Karpas-422 (cell line): Measurements from ENCODE around the gene TRAPPC10. TPM values are rescaled to one million over a fixed set of nuclear protein-coding genes. Genes with fewer than 3 reads are reported as not detected.

Experiments
- DNase-seq: peaks from one replicate; pipeline ENCODE4 v3.0.0-alpha.2; 2015
- H2AFZ ChIP-seq: fragments of 200-600 bp; sonication (generic); 2 replicates; pipeline ENCODE4 v1.6.1; 2014; ENCODE audit warnings: antibody characterized with exemption, low read length, mixed read lengths
- H3K27ac ChIP-seq: fragments of 200-600 bp; sonication (generic); 2 replicates; pipeline ENCODE4 v1.5.1; 2014; ENCODE audit warnings: mild to moderate bottlenecking, low read length, moderate library complexity
- H3K27me3 ChIP-seq: fragments of 200-600 bp; sonication (generic); 2 replicates; pipeline ENCODE4 v1.6.1; 2014; ENCODE audit warnings: low read length, mixed read lengths
- H3K36me3 ChIP-seq: fragments of 200-600 bp; sonication (generic); 2 replicates; pipeline ENCODE4 v1.6.1; 2014; ENCODE audit warnings: low read length, mixed read lengths; ENCODE audit not compliant: insufficient read depth
- H3K4me1 ChIP-seq: fragments of 200-600 bp; sonication (generic); 2 replicates; pipeline ENCODE4 v1.6.1; 2014; ENCODE audit warnings: mild to moderate bottlenecking, low read length, mixed read lengths
- H3K4me2 ChIP-seq: fragments of 200-600 bp; sonication (generic); 2 replicates; pipeline ENCODE4 v1.6.1; 2014; ENCODE audit warnings: low read length, low read depth, mild to moderate bottlenecking; ENCODE audit not compliant: poor library complexity, severe bottlenecking
- H3K4me3 ChIP-seq: fragments of 200-600 bp; sonication (generic); 2 replicates; pipeline ENCODE4 v1.5.1; 2014; ENCODE audit warnings: mild to moderate bottlenecking, antibody characterized with exemption, low read length, mixed read lengths
- H3K79me2 ChIP-seq: fragments of 200-600 bp; sonication (generic); 2 replicates; pipeline ENCODE4 v1.6.1; 2014; ENCODE audit warnings: mild to moderate bottlenecking, low read length, mixed read lengths
- H3K9ac ChIP-seq: fragments of 200-600 bp; sonication (generic); 2 replicates; pipeline ENCODE4 v1.6.0; 2014; ENCODE audit warnings: low read length
- H3K9me2 ChIP-seq: fragments of 200-600 bp; sonication (generic), shearing (Covaris generic); replicated peaks from 2 replicates; pipeline ENCODE4 v1.6.0; 2014; ENCODE audit warnings: mild to moderate bottlenecking, low read length, moderate library complexity; ENCODE audit not compliant: insufficient read depth
- H3K9me3 ChIP-seq: fragments of 300-700, 200-600 bp; sonication (generic); 2 replicates; pipeline ENCODE4 v1.6.1; 2014; ENCODE audit warnings: low read length, mixed read lengths
- H4K20me1 ChIP-seq: fragments of 200-600 bp; sonication (generic); 2 replicates; pipeline ENCODE4 v1.6.1; 2014; ENCODE audit warnings: mild to moderate bottlenecking, antibody characterized with exemption, low read length, low read depth; ENCODE audit not compliant: insufficient read depth
- total RNA-seq: library from RNA; depleted of rRNA; stranded (reverse); fragments of >200 nt; shearing (Covaris generic); gene quantifications from 2 replicates; pipeline ENCODE4 v1.2.3, GENCODE V29; 2014; ENCODE audit warnings: low replicate concordance

The TRAPPC10 gene
- total RNA-seq, 1 experiment from 2014 or later, result 40.3 TPM

- Histone ChIP-seq H3K9me3 (no peaks in the 10 kb centered on the region), H3K79me2 (peaks cover 100% of the 10 kb centered on the region), H3K9me2 (no peaks in the 10 kb centered on the region), H3K4me2 (no peak overlapping the region), H3K27ac (no peak overlapping the region), H2AFZ (no peak overlapping the region), H3K4me1 (peaks cover 24% of the 10 kb centered on the region), H3K27me3 (no peaks in the 10 kb centered on the region), H3K4me3 (no peak overlapping the region), H3K9ac (no peak overlapping the region), H4K20me1 (peaks cover 28% of the 10 kb centered on the region), H3K36me3 (no peaks in the 10 kb centered on the region)
- no peak for DNase-seq
Measured at GRCh38 chr21:44017601-44018000, 5.5 kb downstream of the TRAPPC10 start.

GRCh38 chr21:44018127-44018526 lies 6.0 kb downstream of the TRAPPC10 start:
- Histone ChIP-seq H3K4me3 (no peak overlapping the region), H3K4me2 (no peak overlapping the region), H4K20me1 (peaks cover 24% of the 10 kb centered on the region), H3K79me2 (peaks cover 100% of the 10 kb centered on the region), H2AFZ (no peak overlapping the region), H3K9me2 (no peaks in the 10 kb centered on the region), H3K9ac (no peak overlapping the region), H3K9me3 (no peaks in the 10 kb centered on the region), H3K4me1 (peaks cover 23% of the 10 kb centered on the region), H3K27me3 (no peaks in the 10 kb centered on the region), H3K36me3 (no peaks in the 10 kb centered on the region), H3K27ac (no peak overlapping the region)
- DNase-seq, result no peak

DNA sequence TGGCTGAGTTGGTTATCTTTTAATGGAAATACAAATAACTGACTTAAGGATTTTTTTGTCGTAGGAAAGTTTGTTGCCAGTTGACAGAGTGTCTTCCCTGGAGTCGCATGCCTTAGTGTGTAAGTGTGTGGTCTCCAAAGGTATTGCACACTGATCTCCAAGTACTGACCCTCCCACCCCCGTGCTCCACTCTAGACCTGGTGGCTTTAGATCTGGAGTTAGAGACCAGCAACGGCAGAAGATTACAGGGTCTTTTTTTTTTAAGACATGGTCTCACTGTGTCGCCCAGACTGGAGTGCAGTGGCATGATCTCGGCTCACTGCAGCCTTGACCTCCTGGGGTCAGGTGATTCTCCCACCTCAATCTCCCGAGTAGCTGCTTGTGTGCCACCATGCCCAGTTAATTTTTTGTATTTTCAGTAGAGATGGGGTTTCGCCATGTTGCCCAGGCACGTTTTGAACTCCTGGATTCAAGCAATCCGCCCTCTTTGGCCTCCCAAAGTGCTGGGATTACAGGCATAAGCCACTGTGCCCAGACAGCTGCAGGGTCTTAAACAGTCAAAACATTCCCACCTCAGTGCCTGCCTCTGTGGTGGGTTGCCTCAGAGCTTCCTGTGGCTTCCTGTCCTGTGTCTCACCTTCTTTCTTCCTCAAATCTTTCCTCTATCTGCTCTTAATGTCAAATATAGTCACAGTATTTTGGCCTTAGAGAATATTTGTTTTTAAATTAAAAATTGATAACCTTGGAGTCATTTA lies 6.9 kb downstream of the TRAPPC10 start:
- DNase-seq, result no peak
- H3K4me1 ChIP-seq, result peaks cover 14% of the 10 kb centered on the region
- H4K20me1 ChIP-seq, result peaks cover 15% of the 10 kb centered on the region
- H3K9me3 ChIP-seq, result no peaks in the 10 kb centered on the region
- H3K9ac ChIP-seq, result no peak overlapping the region
- H3K27ac ChIP-seq, result no peak overlapping the region
- no peaks in the 10 kb centered on the region for H3K27me3 ChIP-seq
- no peak overlapping the region for H3K4me2 ChIP-seq
- no peak overlapping the region for H2AFZ ChIP-seq
- peaks cover 100% of the 10 kb centered on the region for H3K79me2 ChIP-seq
- no peaks in the 10 kb centered on the region for H3K36me3 ChIP-seq
- no peaks in the 10 kb centered on the region for H3K9me2 ChIP-seq
- H3K4me3 ChIP-seq, result no peak overlapping the region

- DNase-seq, result no peak
- Histone ChIP-seq H3K27ac (no peak overlapping the region), H3K4me3 (no peak overlapping the region), H3K9ac (no peak overlapping the region), H3K4me1 (peaks cover 8% of the 10 kb centered on the region), H3K9me3 (no peaks in the 10 kb centered on the region), H3K9me2 (no peaks in the 10 kb centered on the region), H3K4me2 (no peak overlapping the region), H3K36me3 (no peaks in the 10 kb centered on the region), H3K27me3 (no peaks in the 10 kb centered on the region), H4K20me1 (peaks cover 11% of the 10 kb centered on the region; the same call in 1 of the 2 replicates), H2AFZ (no peak overlapping the region), H3K79me2 (peaks cover 100% of the 10 kb centered on the region)
Measured at GRCh38 chr21:44019568-44019958, 7.5 kb downstream of the TRAPPC10 start.

DNA sequence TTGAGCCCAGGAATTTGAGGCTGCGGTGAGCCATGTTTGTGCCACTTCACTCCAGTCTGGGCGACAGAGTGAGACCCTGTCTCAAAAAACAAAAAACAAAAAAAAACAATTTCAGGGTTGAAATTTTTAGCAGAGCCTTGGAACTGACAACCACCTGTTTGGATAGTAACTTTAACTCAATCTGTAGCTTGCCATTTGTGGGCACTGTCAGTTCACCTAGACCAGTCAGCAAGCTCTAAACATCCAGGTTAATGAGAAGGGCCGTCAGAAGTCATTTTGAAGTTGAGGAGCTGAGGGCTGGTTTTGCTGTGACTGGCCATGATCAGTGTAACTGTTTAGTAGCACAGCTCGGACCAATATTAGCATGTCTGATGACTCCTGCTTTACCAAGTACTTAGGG lies 8.4 kb downstream of the TRAPPC10 start:
- peaks cover 100% of the 10 kb centered on the region for H3K79me2 ChIP-seq
- no peaks in the 10 kb centered on the region for H3K36me3 ChIP-seq
- no peaks in the 10 kb centered on the region for H3K9me2 ChIP-seq
- H3K4me3 ChIP-seq, result no peak overlapping the region
- H4K20me1 ChIP-seq, result peaks cover 11% of the 10 kb centered on the region; the same call in 1 of the 2 replicates
- no peak overlapping the region for H3K27ac ChIP-seq
- H3K27me3 ChIP-seq, result no peaks in the 10 kb centered on the region
- no peak overlapping the region for H3K9ac ChIP-seq
- H3K4me2 ChIP-seq, result no peak overlapping the region
- peaks cover 2% of the 10 kb centered on the region; the same call in 1 of the 2 replicates for H3K4me1 ChIP-seq
- H2AFZ ChIP-seq, result no peak overlapping the region
- no peak for DNase-seq
- no peaks in the 10 kb centered on the region for H3K9me3 ChIP-seq

DNA sequence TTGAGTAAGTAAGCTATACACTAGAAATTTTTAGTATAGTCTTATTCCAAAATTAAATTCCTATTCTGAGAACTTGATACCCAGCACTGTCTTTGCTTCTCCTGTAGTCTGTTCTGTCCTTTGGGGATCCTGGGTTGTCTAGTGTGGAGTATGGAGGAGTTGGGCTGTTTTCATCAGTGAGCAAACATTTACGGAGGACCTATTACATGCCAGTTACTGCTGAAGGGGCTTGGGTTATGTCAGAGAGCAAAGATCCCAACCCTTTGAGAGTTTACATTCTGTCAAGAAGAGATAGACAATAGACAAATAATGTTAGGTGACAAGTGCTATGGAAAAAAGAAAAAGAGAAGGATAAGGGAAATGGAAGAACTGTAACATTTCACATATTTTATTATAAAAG lies 9.0 kb downstream of the TRAPPC10 start:
- Histone ChIP-seq H3K36me3 (no peaks in the 10 kb centered on the region), H3K27ac (no peak overlapping the region), H3K4me2 (no peak overlapping the region), H4K20me1 (peaks cover 11% of the 10 kb centered on the region; the same call in 1 of the 2 replicates), H3K27me3 (no peaks in the 10 kb centered on the region), H3K79me2 (peaks cover 100% of the 10 kb centered on the region), H2AFZ (no peak overlapping the region), H3K9ac (no peak overlapping the region), H3K4me1 (no peaks in the 10 kb centered on the region), H3K9me2 (no peaks in the 10 kb centered on the region), H3K9me3 (no peaks in the 10 kb centered on the region), H3K4me3 (no peak overlapping the region)
- no peak for DNase-seq

DNA sequence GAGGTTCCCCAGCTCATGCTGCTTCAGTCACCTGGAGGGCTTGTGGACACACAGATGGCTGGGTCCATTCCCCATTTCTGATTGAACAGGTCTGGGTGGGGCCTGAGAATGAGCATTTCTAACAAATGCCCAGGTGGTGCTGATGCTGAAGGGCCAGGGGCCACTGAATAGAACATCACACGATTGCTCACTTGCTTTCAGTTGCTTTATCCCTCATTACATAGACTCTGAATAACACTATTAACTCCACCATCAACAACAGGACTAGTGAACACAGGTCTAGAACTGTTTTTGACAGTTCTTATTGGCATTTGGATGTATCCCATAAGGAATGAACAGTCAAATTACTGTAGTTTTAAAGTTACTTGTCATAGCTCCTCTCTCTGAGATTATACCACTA lies 12.1 kb downstream of the TRAPPC10 start:
- H2AFZ ChIP-seq, result no peak overlapping the region
- H3K9ac ChIP-seq, result no peak overlapping the region
- peaks cover 16% of the 10 kb centered on the region; the same call in 1 of the 2 replicates for H4K20me1 ChIP-seq
- H3K9me2 ChIP-seq, result no peaks in the 10 kb centered on the region
- no peak overlapping the region for H3K4me2 ChIP-seq
- H3K4me1 ChIP-seq, result no peaks in the 10 kb centered on the region
- H3K36me3 ChIP-seq, result no peaks in the 10 kb centered on the region
- H3K27me3 ChIP-seq, result no peaks in the 10 kb centered on the region
- H3K4me3 ChIP-seq, result no peak overlapping the region
- no peaks in the 10 kb centered on the region for H3K9me3 ChIP-seq
- H3K27ac ChIP-seq, result no peak overlapping the region
- DNase-seq, result no peak
- H3K79me2 ChIP-seq, result peaks cover 100% of the 10 kb centered on the region

- Histone ChIP-seq H3K27ac (no peak overlapping the region), H4K20me1 (peaks cover 22% of the 10 kb centered on the region), H3K27me3 (no peaks in the 10 kb centered on the region), H3K4me2 (no peak overlapping the region), H3K9me3 (no peaks in the 10 kb centered on the region), H3K9me2 (no peaks in the 10 kb centered on the region), H3K9ac (no peak overlapping the region), H2AFZ (no peak overlapping the region), H3K4me1 (no peaks in the 10 kb centered on the region), H3K79me2 (peaks cover 100% of the 10 kb centered on the region), H3K36me3 (no peaks in the 10 kb centered on the region), H3K4me3 (no peak overlapping the region)
- DNase-seq, result no peak
Measured at GRCh38 chr21:44024887-44025353, 12.8 kb downstream of the TRAPPC10 start.
